Fibroblast of the aortic adventitia (primary cell): ENCODE measurements around the gene SMIM14. TPM values are rescaled to one million over a fixed set of nuclear protein-coding genes. Genes with fewer than 3 reads are reported as not detected.
"Not testable (repeated sequence)": the region's sequence is repeated elsewhere in the genome, so short reads cannot be mapped to it uniquely, and the experiment has no call there.

Source experiments
- DNase-seq: peaks from one replicate; pipeline ENCODE4 v3.0.0-alpha.2; 2010; ENCODE audit warnings: low read depth
- H3K4me3 ChIP-seq: 2 replicates; pipeline ENCODE4 v1.5.1; 2011; ENCODE audit warnings: low read depth, mild to moderate bottlenecking, control low read depth, low read length, moderate library complexity
- CTCF ChIP-seq: IDR thresholded peaks from 2 replicates; pipeline ENCODE4 v1.5.1; 2011; ENCODE audit warnings: mild to moderate bottlenecking, low read length, control low read depth, inconsistent platforms; ENCODE audit not compliant: insufficient read depth
- total RNA-seq: library from RNA; depleted of rRNA; stranded (reverse); fragments of >200 nt; gene quantifications from 2 replicates; pipeline ENCODE4 v1.2.3, GENCODE V29; 2012; ENCODE audit warnings: low replicate concordance

SMIM14 gene
- total RNA-seq, 1 donor: 122 TPM

GRCh38 chr4:39539089-39539611 is 99.5 kb downstream of the SMIM14 start:
- no peak for DNase-seq
- no peak for TF ChIP-seq CTCF
- H3K4me3 ChIP-seq: no peak overlapping the region

- TF ChIP-seq CTCF: no peak
- no peak overlapping the region for H3K4me3 ChIP-seq
- DNase-seq: no peak
These were observed 105.1 kb downstream of the SMIM14 start for GRCh38 chr4:39533541-39533940.

- not testable (repeated sequence) for H3K4me3 ChIP-seq, DNase-seq
These were observed 106.4 kb downstream of the SMIM14 start for GRCh38 chr4:39532237-39532636.

GRCh38 chr4:39530682-39531081 is 108.0 kb downstream of the SMIM14 start:
- no peak overlapping the region for H3K4me3 ChIP-seq
- no peak for TF ChIP-seq CTCF
- DNase-seq: no peak

- no peak for TF ChIP-seq CTCF
- DNase-seq: no peak
- H3K4me3 ChIP-seq: no peak overlapping the region
These were observed 109.1 kb downstream of the SMIM14 start for GRCh38 chr4:39529534-39529933.

GRCh38 chr4:39528061-39528465 is 110.6 kb downstream of the SMIM14 start:
- no peak for TF ChIP-seq CTCF
- H3K4me3 ChIP-seq: peak overlapping the region; percentile 89
- DNase-seq: peak; percentile 84

GRCh38 chr4:39527296-39528060 is 111.2 kb downstream of the SMIM14 start, which contains the start of gene UGDH:
Gene UGDH (minus strand): TSS chr4:39527439. CDS start chr4:39521512, 5,927 bp downstream.
- peak within 1 kb of the TSS; percentile 89 for H3K4me3 ChIP-seq
- TF ChIP-seq CTCF: peak; percentile 2
- DNase-seq: peak; percentile 99
